Central memory CD8-positive, alpha-beta T cell (primary cell): Measurements from ENCODE around the gene IQSEC1.
A peak's percentile ranks its signal among the peaks of the same experiment; 100 is the strongest.
"Not testable (repeated sequence)": the region's sequence is repeated elsewhere in the genome, so short reads cannot be mapped to it uniquely, and the experiment has no call there.

ENCODE experiments used
- ATAC-seq: fragments of 150-1000 bp; cut with Tn5 transposase; replicated peaks from 2 replicates; pipeline ENCODE4 v1.10.0; 2022; ENCODE audit warnings: mild to moderate bottlenecking, moderate FRiP score, moderate number of reproducible peaks; ENCODE audit not compliant: poor library complexity, severe bottlenecking; ENCODE audit errors: extremely low read depth
- DNase-seq, 2 donors: peaks; one replicate each; pipeline ENCODE4 v3.0.0; 2021; ENCODE audit warnings: low spot score in 2 of 2
- H3K27ac Mint-ChIP-seq: one replicate; pipeline ENCODE4 v1.8.0; 2022; ENCODE audit warnings: low read depth, mild to moderate bottlenecking, moderate library complexity, mixed read lengths
- H3K27me3 Mint-ChIP-seq: one replicate; pipeline ENCODE4 v1.8.0; 2022; ENCODE audit warnings: mixed read lengths
- H3K36me3 Mint-ChIP-seq: one replicate; pipeline ENCODE4 v1.8.0; 2022; ENCODE audit warnings: mild to moderate bottlenecking, moderate library complexity, mixed read lengths; ENCODE audit not compliant: insufficient read depth
- H3K4me1 Mint-ChIP-seq: one replicate; pipeline ENCODE4 v1.8.0; 2022; ENCODE audit warnings: mixed read lengths
- H3K4me3 Mint-ChIP-seq: one replicate; pipeline ENCODE4 v1.8.0; 2022; ENCODE audit warnings: mild to moderate bottlenecking, moderate library complexity, mixed read lengths
- H3K9me3 Mint-ChIP-seq: one replicate; pipeline ENCODE4 v1.8.0; 2022; ENCODE audit warnings: mixed read lengths

Gene IQSEC1

GRCh38 chr3:12886106-12886679 is 187.0 kb downstream of the IQSEC1 start:
- no peak for DNase-seq
- H3K9me3 Mint-ChIP-seq = no peaks in the 10 kb centered on the region
- peak; percentile 56 for ATAC-seq
- peaks cover 68% of the 10 kb centered on the region for H3K27me3 Mint-ChIP-seq
- peaks cover 17% of the 10 kb centered on the region for H3K4me1 Mint-ChIP-seq
- H3K4me3 Mint-ChIP-seq = peak overlapping the region; percentile 27
- no peak overlapping the region for H3K27ac Mint-ChIP-seq
- no peaks in the 10 kb centered on the region for H3K36me3 Mint-ChIP-seq

GRCh38 chr3:12885583-12885930 is 187.7 kb downstream of the IQSEC1 start:
- no peaks in the 10 kb centered on the region for H3K9me3 Mint-ChIP-seq
- H3K4me3 Mint-ChIP-seq = no peak overlapping the region
- H3K27me3 Mint-ChIP-seq = peaks cover 64% of the 10 kb centered on the region
- peaks cover 17% of the 10 kb centered on the region for H3K4me1 Mint-ChIP-seq
- H3K36me3 Mint-ChIP-seq = no peaks in the 10 kb centered on the region
- no peak overlapping the region for H3K27ac Mint-ChIP-seq
- DNase-seq (no peak), ATAC-seq (no peak)

- Mint-ChIP-seq H3K36me3 (no peaks in the 10 kb centered on the region), H3K27ac (no peak overlapping the region), H3K4me1 (peaks cover 17% of the 10 kb centered on the region), H3K9me3 (no peaks in the 10 kb centered on the region), H3K4me3 (no peak overlapping the region), H3K27me3 (peaks cover 58% of the 10 kb centered on the region)
- no peak for ATAC-seq
- DNase-seq = no peak
Observed at GRCh38 chr3:12884790-12885582, 188.2 kb downstream of the IQSEC1 start.

GRCh38 chr3:12884186-12884680 is 189.0 kb downstream of the IQSEC1 start:
- Mint-ChIP-seq H3K27me3 (peaks cover 52% of the 10 kb centered on the region), H3K9me3 (no peaks in the 10 kb centered on the region), H3K4me1 (peaks cover 17% of the 10 kb centered on the region), H3K27ac (no peak overlapping the region), H3K36me3 (no peaks in the 10 kb centered on the region), H3K4me3 (no peak overlapping the region)
- no peak for DNase-seq
- no peak for ATAC-seq

GRCh38 chr3:12882336-12883310 is 190.6 kb downstream of the IQSEC1 start:
- Mint-ChIP-seq H3K27me3 (peaks cover 37% of the 10 kb centered on the region), H3K4me1 (peaks cover 17% of the 10 kb centered on the region), H3K36me3 (no peaks in the 10 kb centered on the region), H3K9me3 (no peaks in the 10 kb centered on the region), H3K27ac (no peak overlapping the region), H3K4me3 (no peak overlapping the region)
- DNase-seq (no peak), ATAC-seq (no peak)

GRCh38 chr3:12881858-12882257 is 191.4 kb downstream of the IQSEC1 start:
- not testable (repeated sequence) for ATAC-seq, H3K36me3 Mint-ChIP-seq, H3K4me3 Mint-ChIP-seq, DNase-seq, H3K9me3 Mint-ChIP-seq, H3K27ac Mint-ChIP-seq
- Mint-ChIP-seq H3K27me3 (peaks cover 29% of the 10 kb centered on the region), H3K4me1 (peaks cover 16% of the 10 kb centered on the region)

GRCh38 chr3:12879191-12879815 is 193.9 kb downstream of the IQSEC1 start:
- no peaks in the 10 kb centered on the region for H3K9me3 Mint-ChIP-seq
- peaks cover 4% of the 10 kb centered on the region for H3K4me1 Mint-ChIP-seq
- H3K27me3 Mint-ChIP-seq = peaks cover 25% of the 10 kb centered on the region
- DNase-seq = no peak
- H3K27ac Mint-ChIP-seq = no peak overlapping the region
- ATAC-seq = no peak
- H3K36me3 Mint-ChIP-seq = peaks cover 3% of the 10 kb centered on the region
- no peak overlapping the region for H3K4me3 Mint-ChIP-seq

GRCh38 chr3:12878758-12879157 is 194.5 kb downstream of the IQSEC1 start:
- DNase-seq, H3K4me3 Mint-ChIP-seq, ATAC-seq, H3K36me3 Mint-ChIP-seq, H3K4me1 Mint-ChIP-seq, H3K9me3 Mint-ChIP-seq, H3K27ac Mint-ChIP-seq: not testable (repeated sequence)
- H3K27me3 Mint-ChIP-seq = peaks cover 21% of the 10 kb centered on the region

- H3K36me3 Mint-ChIP-seq = peaks cover 3% of the 10 kb centered on the region
- H3K9me3 Mint-ChIP-seq = no peaks in the 10 kb centered on the region
- H3K4me3 Mint-ChIP-seq = no peak overlapping the region
- peaks cover 21% of the 10 kb centered on the region for H3K27me3 Mint-ChIP-seq
- peaks cover 4% of the 10 kb centered on the region for H3K4me1 Mint-ChIP-seq
- DNase-seq (no peak), ATAC-seq (no peak)
- no peak overlapping the region for H3K27ac Mint-ChIP-seq
Observed at GRCh38 chr3:12878141-12878574, 195.1 kb downstream of the IQSEC1 start.

- peaks cover 18% of the 10 kb centered on the region for H3K27me3 Mint-ChIP-seq
- no peak overlapping the region for H3K4me3 Mint-ChIP-seq
- no peak for DNase-seq
- no peaks in the 10 kb centered on the region for H3K9me3 Mint-ChIP-seq
- H3K36me3 Mint-ChIP-seq = peaks cover 3% of the 10 kb centered on the region
- no peak for ATAC-seq
- H3K4me1 Mint-ChIP-seq = peaks cover 3% of the 10 kb centered on the region
- H3K27ac Mint-ChIP-seq = no peak overlapping the region
Observed at GRCh38 chr3:12877040-12877439, 196.2 kb downstream of the IQSEC1 start.

- H3K4me3 Mint-ChIP-seq = no peak overlapping the region
- peaks cover 13% of the 10 kb centered on the region for H3K27me3 Mint-ChIP-seq
- no peak for DNase-seq
- no peak for ATAC-seq
- H3K36me3 Mint-ChIP-seq = peaks cover 3% of the 10 kb centered on the region
- peaks cover 4% of the 10 kb centered on the region for H3K4me1 Mint-ChIP-seq
- H3K27ac Mint-ChIP-seq = peak overlapping the region; percentile 58
- no peaks in the 10 kb centered on the region for H3K9me3 Mint-ChIP-seq
Observed at GRCh38 chr3:12875857-12876836, 197.1 kb downstream of the IQSEC1 start.
